Measurements from ENCODE around the gene NBEAL2.
A peak's percentile ranks its signal among the peaks of the same experiment; 100 is the strongest.

Gene NBEAL2

GRCh38 chr3:46986055-46986730 is 6.7 kb downstream of the NBEAL2 start:
- DNase-seq (ENCODE audit: low read depth in 2 of 2) = no peak

- no peak for DNase-seq (ENCODE audit: low read depth in 2 of 2)
Observed at GRCh38 chr3:46986782-46987310, 7.4 kb downstream of the NBEAL2 start.

GRCh38 chr3:46987319-46987742 is 7.9 kb downstream of the NBEAL2 start:
- no peak for DNase-seq (ENCODE audit: low read depth in 2 of 2)

GRCh38 chr3:46987743-46988401 is 8.4 kb downstream of the NBEAL2 start:
- DNase-seq (ENCODE audit: low read depth in 2 of 2) = peak; percentile 75 to 86

- DNase-seq (ENCODE audit: low read depth in 2 of 2) = no peak
Observed at GRCh38 chr3:46988616-46989015, 9.2 kb downstream of the NBEAL2 start.

- DNase-seq (ENCODE audit: low read depth in 2 of 2) = no peak
Observed at GRCh38 chr3:46989146-46989810, 9.8 kb downstream of the NBEAL2 start.

- DNase-seq (ENCODE audit: low read depth in 2 of 2) = no peak
Observed at GRCh38 chr3:46990573-46991374, 11.3 kb downstream of the NBEAL2 start.

GRCh38 chr3:46991406-46992165 is 12.1 kb downstream of the NBEAL2 start:
- DNase-seq (ENCODE audit: low read depth in 2 of 2) = no peak

- DNase-seq (ENCODE audit: low read depth in 2 of 2) = no peak
Observed at GRCh38 chr3:46992231-46992630, 12.8 kb downstream of the NBEAL2 start.

- DNase-seq (ENCODE audit: low read depth in 2 of 2) = no peak
Observed at GRCh38 chr3:46993292-46993691, 13.8 kb downstream of the NBEAL2 start.

- DNase-seq (ENCODE audit: low read depth in 2 of 2) = no peak
Observed at GRCh38 chr3:46993986-46994385, 14.5 kb downstream of the NBEAL2 start.

- no peak for DNase-seq (ENCODE audit: low read depth in 2 of 2)
Observed at GRCh38 chr3:46994801-46995731, 15.6 kb downstream of the NBEAL2 start.

GRCh38 chr3:46995901-46996562 is 16.6 kb downstream of the NBEAL2 start:
- DNase-seq (ENCODE audit: low read depth in 2 of 2) = no peak

- DNase-seq (ENCODE audit: low read depth in 2 of 2) = no peak
Observed at GRCh38 chr3:46996689-46997452, 17.4 kb downstream of the NBEAL2 start.

GRCh38 chr3:46997453-46998091 is 18.1 kb downstream of the NBEAL2 start:
- no peak for DNase-seq (ENCODE audit: low read depth in 2 of 2)

- peak in 1 of 2 donors; percentile 64 for DNase-seq (ENCODE audit: low read depth in 2 of 2)
Observed at GRCh38 chr3:46998121-46998851, 18.8 kb downstream of the NBEAL2 start.

- no peak for DNase-seq (ENCODE audit: low read depth in 2 of 2)
Observed at GRCh38 chr3:46998852-46999515, 19.5 kb downstream of the NBEAL2 start.

Measured in stimulated activated CD4-positive, alpha-beta T cell treated with anti-CD3 and anti-CD28 coated beads, Interleukin-15, amount 100 ng/mL, for 48 hours (primary cell).